K562 (cell line): ENCODE data around the gene ABLIM1. TPM values are rescaled to one million over a fixed set of nuclear protein-coding genes. Genes with fewer than 3 reads are reported as not detected.

Experiments
- ATAC-seq: fragments of 200-7000 bp; cut with Tn5 transposase; 3 replicates; pipeline ENCODE4 v1.9.1; 2020; ENCODE audit warnings: moderate library complexity
- BruUV-seq: library from RNA; stranded (reverse); fragments of 400-500 nt; replicated peaks from 2 replicates; lab custom pipeline; 2021; lab: Mats Ljungman, UMichigan
- CTCF ChIA-PET: fragments of 300-600 bp; formaldehyde crosslinking; extraction: SDS; loops from one replicate; lab custom pipeline; 2021; ENCODE audit warnings: low intra/inter-chr PET ratio; lab: Yijun Ruan, JAX
- POLR2A ChIA-PET: fragments of 300-600, 350-650 bp; sonication (Branson Sonifier 250); formaldehyde crosslinking; extraction: SDS; loops from one replicate; lab custom pipeline; 2021; ENCODE audit warnings: antibody characterized with exemption, inconsistent platforms; lab: Yijun Ruan, JAX
- DNase-seq, 4 experiments: peaks; one replicate each; pipeline versions ENCODE4 v3.0.0 to v3.0.0-alpha.2; 2011 to 2018; ENCODE audit warnings: low spot score in 3 of 4, mixed read lengths in 3 of 4; ENCODE audit errors: extremely low read depth in 1 of 4
- FAIRE-seq: peaks from 2 replicates; lab custom pipeline; 2011; peaks lifted over from hg19 to GRCh38; lab: Jason Lieb, UNC
- H2AFZ ChIP-seq: 2 replicates; pipeline ENCODE4 v1.6.0; 2011; ENCODE audit warnings: low read depth, low read length, control low read depth, inconsistent platforms
- H3K27ac ChIP-seq: fragments of 200-600 bp; 3 replicates; pipeline ENCODE4 v1.8.0; 2011; ENCODE audit warnings: low read depth, mild to moderate bottlenecking, control low read depth, inconsistent platforms, low read length, moderate library complexity, mixed read lengths; ENCODE audit errors: extremely low read depth
- H3K27me3 ChIP-seq, 2 experiments: fragments of 300-600 bp in 1 of 2; 2 replicates in 1 of 2; 3 replicates in 1 of 2; pipeline versions ENCODE4 v1.6.0 to v1.8.0; 2011; ENCODE audit warnings: inconsistent platforms in 2 of 2, low read length in 2 of 2, mild to moderate bottlenecking in 1 of 2, mixed read lengths in 1 of 2, moderate library complexity in 1 of 2; ENCODE audit not compliant: control insufficient read depth in 2 of 2, insufficient read depth in 2 of 2
- H3K36me3 ChIP-seq: fragments of 300-600 bp; 3 replicates; pipeline ENCODE4 v1.8.0; 2011; ENCODE audit warnings: mild to moderate bottlenecking, low read length, inconsistent platforms; ENCODE audit not compliant: control insufficient read depth, insufficient read depth
- H3K4me1 ChIP-seq, 2 experiments: fragments of 200-600 bp in 1 of 2; replicated peaks in 1 of 2; 2 replicates in 1 of 2; 3 replicates in 1 of 2; pipeline versions ENCODE4 v1.5.1 to v1.8.0; 2011; ENCODE audit warnings: inconsistent platforms in 2 of 2, low read length in 2 of 2, mild to moderate bottlenecking in 1 of 2, mixed read lengths in 1 of 2, moderate library complexity in 1 of 2; ENCODE audit not compliant: control insufficient read depth in 2 of 2, insufficient read depth in 2 of 2
- H3K4me2 ChIP-seq: 2 replicates; pipeline ENCODE4 v1.6.1; 2011; ENCODE audit warnings: low read length, control low read depth, inconsistent platforms, mixed read lengths; ENCODE audit not compliant: insufficient read depth
- H3K4me3 ChIP-seq: fragments of 200-600 bp; sonication (generic), shearing (Covaris generic); 2 replicates; pipeline ENCODE4 v1.5.1; 2016; ENCODE audit warnings: control low read depth, inconsistent platforms
- H3K79me2 ChIP-seq: fragments of 200-600 bp; 3 replicates; pipeline ENCODE4 v1.8.0; 2011; ENCODE audit warnings: low read length, inconsistent platforms; ENCODE audit not compliant: control insufficient read depth, insufficient read depth
- H3K9ac ChIP-seq, 2 experiments: 2 replicates each; pipeline versions ENCODE4 v1.6.0 to v1.6.1; 2011; ENCODE audit warnings: low read depth in 2 of 2, low read length in 2 of 2, control low read depth in 1 of 2, inconsistent platforms in 1 of 2, mild to moderate bottlenecking in 1 of 2, mixed read lengths in 1 of 2; ENCODE audit not compliant: insufficient read depth in 1 of 2
- H3K9me1 ChIP-seq: one replicate; pipeline ENCODE4 v1.6.0; 2011; ENCODE audit warnings: inconsistent platforms, mild to moderate bottlenecking, low read length, moderate library complexity; ENCODE audit not compliant: control insufficient read depth, insufficient read depth
- H3K9me3 ChIP-seq: replicated peaks from 2 replicates; pipeline ENCODE4 v1.5.1; 2011; ENCODE audit warnings: low read depth, low read length, inconsistent platforms; ENCODE audit not compliant: control insufficient read depth, insufficient read depth
- H4K20me1 ChIP-seq: replicated peaks from 2 replicates; pipeline ENCODE4 v1.6.1; 2011; ENCODE audit warnings: low read length, inconsistent platforms, mixed read lengths; ENCODE audit not compliant: control insufficient read depth, insufficient read depth
- BCOR ChIP-seq: fragments of 450-650 bp; IDR thresholded peaks from 2 replicates; pipeline ENCODE4 v1.6.1; 2016
- COPS2 ChIP-seq: fragments of 450-650 bp; conservative IDR thresholded peaks from 2 replicates; pipeline ENCODE4 v1.6.1; 2016; ENCODE audit warnings: mild to moderate bottlenecking, moderate library complexity
- ETS2 ChIP-seq: IDR thresholded peaks from 2 replicates; pipeline ENCODE4 v1.6.1; 2016; ENCODE audit warnings: borderline replicate concordance, missing genetic modification characterization, mild to moderate bottlenecking, moderate library complexity, missing compliant biosample characterization; ENCODE audit not compliant: poor library complexity, severe bottlenecking
- MEIS2 ChIP-seq: fragments of 450-650 bp; IDR thresholded peaks from 2 replicates; pipeline ENCODE4 v1.6.1; 2014; ENCODE audit warnings: mild to moderate bottlenecking; ENCODE audit not compliant: partially characterized antibody
- RBM34 ChIP-seq: fragments of 200-400 bp; formaldehyde crosslinking; IDR thresholded peaks from 2 replicates; pipeline ENCODE4 v1.6.1; 2018; ENCODE audit warnings: low read length, borderline replicate concordance; ENCODE audit not compliant: insufficient read depth
- XRCC3 ChIP-seq: fragments of 450-650 bp; IDR thresholded peaks from 2 replicates; pipeline ENCODE4 v1.6.1; 2017; ENCODE audit warnings: mild to moderate bottlenecking, moderate library complexity
- ZNF75A ChIP-seq: fragments of 450-650 bp; formaldehyde crosslinking; IDR thresholded peaks from 2 replicates; pipeline ENCODE4 v1.4.0; 2020; ENCODE audit warnings: mild to moderate bottlenecking
- WGBS: fragments of 100-300 bp; shearing (Covaris generic); methylation state at CpG from one replicate; pipeline ENCODE4 v1.1.6; 2016; ENCODE audit warnings: low coverage, mixed read lengths; ENCODE audit not compliant: insufficient coverage; ENCODE audit errors: missing lambda C conversion rate; 5-methylcytosine and 5-hydroxymethylcytosine counted together
- in situ Hi-C: fragments of 300-500 bp; cut with MboI; formaldehyde crosslinking; loops from 4 replicates; pipeline ENCODE4 v1.15.0; 2018; ENCODE audit warnings: inconsistent platforms, mixed read lengths
- intact Hi-C: fragments of 100-400 bp; cut with micrococcal nuclease; formaldehyde crosslinking; loops from 2 replicates; pipeline ENCODE4 v1.14.2; 2022
- polyA plus RNA-seq, 8 experiments: library from polyadenylated mRNA; depleted of rRNA in 4 of 8; stranded (reverse) in 5 of 8; unstranded in 3 of 8; fragments of >200 nt; fragmentation: Nextera tagmentation in 2 of 8; fragmentation: Illumina TruSeq in 1 of 8; extraction: Ambion mirVana in 2 of 8; extraction: Trizol in 1 of 8; gene quantifications; 2 replicates each; pipeline versions ENCODE4 v1.2.1 to v1.2.3, GENCODE V29; 2011 to 2014; ENCODE audit warnings: inconsistent platforms in 1 of 8, missing spikeins in 1 of 8
- total RNA-seq, 7 experiments: library from RNA; depleted of rRNA in 6 of 7; stranded (reverse); fragments of >200 nt in 6 of 7; fragmentation: Illumina TruSeq in 2 of 7; extraction: Trizol in 2 of 7; gene quantifications; 2 replicates each; pipeline versions ENCODE4 v1.2.1 to v1.2.3, GENCODE V29; 2011 to 2021; ENCODE audit warnings: low replicate concordance in 1 of 7
- TF ChIP-seq, protein P1 (sequence below): sonication (generic); formaldehyde crosslinking; IDR thresholded peaks from 2 replicates; pipeline ENCODE4 v1.4.0; 2020; ENCODE audit warnings: mild to moderate bottlenecking, missing genetic modification reagents

ABLIM1 gene
- total and polyA plus RNA-seq, 9 of the 15 experiments (the other 6 are each of a cell fraction or from before 2014, with no cell fraction given) = 0.07 to 0.49 (median 0.14) TPM; not detected in 6

- H3K4me2 ChIP-seq = no peak overlapping the region
- H3K36me3 ChIP-seq = no peaks in the 10 kb centered on the region
- H3K27me3 ChIP-seq = no peaks in the 10 kb centered on the region
- 3% methylated on average over 3 of the region's 3 CpGs for WGBS
- no peak for FAIRE-seq
- H3K9me1 ChIP-seq = no peaks in the 10 kb centered on the region
- no peak overlapping the region for H3K9ac ChIP-seq
- no peaks in the 10 kb centered on the region for H3K79me2 ChIP-seq
- intact Hi-C loops (no loop called here), in situ Hi-C loops (no loop called here)
- H3K9me3 ChIP-seq = no peaks in the 10 kb centered on the region
- no peak overlapping the region for H2AFZ ChIP-seq
- no peaks in the 10 kb centered on the region for H4K20me1 ChIP-seq
- BruUV-seq = no TSS peak
- no peak overlapping the region for H3K4me3 ChIP-seq
- no peak for ATAC-seq
- CTCF ChIA-PET = no interaction called here
- POLR2A ChIA-PET = interaction anchor here (0.8 kb wide), 1 partner anchor 505 kb away, joined by 5 read pairs; no protein-coding TSS in a partner anchor
- TF ChIP-seq ETS2 (tag) = no peak
- no peak for TF ChIP-seq RBM34
- no peak for TF ChIP-seq ZNF75A
- TF ChIP-seq, protein P1, sequence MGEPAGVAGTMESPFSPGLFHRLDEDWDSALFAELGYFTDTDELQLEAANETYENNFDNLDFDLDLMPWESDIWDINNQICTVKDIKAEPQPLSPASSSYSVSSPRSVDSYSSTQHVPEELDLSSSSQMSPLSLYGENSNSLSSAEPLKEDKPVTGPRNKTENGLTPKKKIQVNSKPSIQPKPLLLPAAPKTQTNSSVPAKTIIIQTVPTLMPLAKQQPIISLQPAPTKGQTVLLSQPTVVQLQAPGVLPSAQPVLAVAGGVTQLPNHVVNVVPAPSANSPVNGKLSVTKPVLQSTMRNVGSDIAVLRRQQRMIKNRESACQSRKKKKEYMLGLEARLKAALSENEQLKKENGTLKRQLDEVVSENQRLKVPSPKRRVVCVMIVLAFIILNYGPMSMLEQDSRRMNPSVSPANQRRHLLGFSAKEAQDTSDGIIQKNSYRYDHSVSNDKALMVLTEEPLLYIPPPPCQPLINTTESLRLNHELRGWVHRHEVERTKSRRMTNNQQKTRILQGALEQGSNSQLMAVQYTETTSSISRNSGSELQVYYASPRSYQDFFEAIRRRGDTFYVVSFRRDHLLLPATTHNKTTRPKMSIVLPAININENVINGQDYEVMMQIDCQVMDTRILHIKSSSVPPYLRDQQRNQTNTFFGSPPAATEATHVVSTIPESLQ = no peak
- no peak for TF ChIP-seq MEIS2
- TF ChIP-seq COPS2 = no peak
- TF ChIP-seq XRCC3 = no peak
- no peak for TF ChIP-seq BCOR
- TF ChIP-seq, all 486 proteins: peak for 0
- no peak for DNase-seq
- Histone ChIP-seq H3K4me1 (no peaks in the 10 kb centered on the region), H3K27ac (no peak overlapping the region)
Observed at GRCh38 chr10:114680543-114681117, 22.6 kb upstream of the ABLIM1 start.
